GM21381 (cell line): ENCODE results near the gene CEP95.
"Not testable (repeated sequence)": the region's sequence is repeated elsewhere in the genome, so short reads cannot be mapped to it uniquely, and the experiment has no call there.

Experiments
- ATAC-seq: cut with Tn5 transposase; IDR thresholded peaks from one replicate; pipeline ENCODE4 v1.9.1; 2021; ENCODE audit warnings: mild to moderate bottlenecking, moderate library complexity; ENCODE audit not compliant: unreplicated experiment

The CEP95 gene

DNA sequence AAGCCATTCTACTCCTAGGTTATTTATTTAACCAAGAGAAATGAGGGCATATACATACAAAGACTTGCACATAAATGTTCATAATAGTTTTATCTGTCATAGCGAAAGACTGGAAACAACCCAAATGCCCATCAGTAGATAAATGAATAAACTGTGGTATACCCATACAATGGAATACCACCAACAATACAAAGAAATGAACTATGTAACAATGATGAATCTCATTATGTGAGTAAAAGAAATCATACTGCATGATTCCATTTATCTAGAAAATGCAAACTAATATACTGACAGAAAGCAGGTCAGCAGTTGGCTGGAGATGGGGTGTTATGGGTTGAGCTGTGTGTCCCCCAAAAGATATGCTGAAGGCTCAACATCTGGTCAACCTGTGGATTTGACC, 57.3 kb downstream of the CEP95 start:
- ATAC-seq = no peak

DNA sequence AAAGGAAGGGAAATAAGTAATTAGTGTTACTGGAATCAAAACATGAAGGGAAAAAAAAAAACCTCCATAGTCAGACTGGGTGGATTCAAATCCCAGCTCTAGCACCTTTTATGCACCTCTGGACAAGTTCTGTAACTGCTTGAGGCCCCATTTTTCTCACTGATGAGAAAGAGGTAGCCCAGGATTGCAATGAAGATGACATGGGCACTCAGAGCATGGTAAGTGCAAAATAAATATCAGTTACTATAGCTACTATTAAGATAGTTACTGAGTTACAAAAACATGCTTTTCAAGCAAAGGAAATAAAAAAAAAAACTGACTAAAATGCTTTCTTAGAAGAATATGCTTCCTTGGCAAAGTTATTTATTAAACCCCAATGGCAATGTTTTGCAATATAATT, 58.8 kb downstream of the CEP95 start:
- ATAC-seq = no peak

DNA sequence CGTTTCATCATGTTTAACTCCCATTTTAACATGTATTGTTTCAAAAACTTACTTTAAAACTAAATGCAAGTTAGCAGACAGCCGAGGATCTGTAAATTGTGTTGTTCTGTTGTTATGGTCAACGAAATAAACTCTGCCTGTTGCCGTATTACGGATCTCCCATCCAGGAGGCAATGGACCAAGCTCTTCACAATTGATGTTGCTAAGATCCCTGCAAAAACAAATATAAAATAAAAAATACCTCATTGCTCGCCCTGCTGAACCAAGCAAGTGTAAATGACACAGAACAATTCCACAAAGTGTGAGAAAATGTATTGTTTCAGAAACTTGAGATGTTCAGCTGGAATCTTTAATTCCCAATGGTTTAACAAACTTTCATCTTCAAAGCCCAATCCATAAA, 65.0 kb downstream of the CEP95 start:
- ATAC-seq = no peak

DNA sequence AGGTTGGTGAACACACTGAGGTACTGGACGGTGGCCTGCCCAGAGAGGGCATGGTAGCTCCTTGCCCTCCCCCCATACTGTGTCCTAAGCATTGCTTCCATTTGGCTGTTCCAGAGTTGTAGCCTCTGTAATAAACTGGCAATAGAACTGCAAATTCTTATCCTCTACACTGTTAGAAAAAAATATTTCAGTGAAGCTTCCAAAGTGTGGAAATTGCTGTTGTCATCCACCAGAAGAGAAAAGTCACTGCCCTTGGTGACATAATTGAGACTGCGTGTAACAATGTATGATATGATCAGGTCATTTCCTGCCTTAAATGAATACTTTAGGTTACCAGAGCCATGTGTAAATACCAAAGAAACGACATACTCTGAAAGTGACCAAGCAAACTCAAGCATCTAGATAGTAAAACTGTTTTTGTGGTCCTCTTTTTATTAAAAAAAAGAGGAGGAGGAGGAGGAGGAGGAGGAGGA, 65.9 kb downstream of the CEP95 start:
- no peak for ATAC-seq

DNA sequence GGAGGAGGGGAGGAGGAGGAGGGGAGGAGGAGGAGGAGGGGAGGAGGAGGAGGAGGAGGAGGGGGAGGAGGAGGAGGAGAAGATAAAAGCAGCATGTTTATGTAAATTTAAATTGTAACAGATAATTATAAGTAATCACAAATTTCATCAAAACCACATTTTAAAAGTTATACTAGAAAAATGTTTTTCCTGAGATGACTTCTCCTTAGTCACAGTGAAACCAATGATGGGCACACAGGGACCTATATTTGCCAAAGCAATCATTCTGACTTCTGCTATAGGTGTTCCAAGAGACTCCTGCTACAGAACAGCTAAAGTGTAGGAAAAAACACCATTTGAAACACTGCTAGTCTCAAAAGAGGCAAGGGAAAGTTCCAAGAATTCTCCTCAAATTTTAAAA, 66.4 kb downstream of the CEP95 start:
- no peak for ATAC-seq

DNA sequence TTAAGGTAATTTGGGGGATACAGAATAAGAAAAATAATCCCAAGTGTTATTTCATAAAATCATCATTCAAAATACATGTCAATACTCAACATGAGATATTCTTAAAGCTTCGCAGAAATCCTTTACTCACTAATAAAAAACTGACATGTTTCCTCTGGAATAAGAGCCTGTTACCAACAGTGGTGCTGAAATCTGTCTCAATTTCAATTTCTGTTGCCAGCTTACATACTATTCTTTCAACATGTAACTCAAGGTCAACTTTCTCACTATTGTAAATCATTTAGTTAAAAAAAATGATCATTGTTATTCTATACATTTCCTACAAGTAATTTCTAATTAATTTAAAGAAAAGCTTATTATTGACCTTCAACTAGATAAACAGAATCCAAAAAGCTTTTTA, 67.9 kb downstream of the CEP95 start:
- no peak for ATAC-seq

DNA sequence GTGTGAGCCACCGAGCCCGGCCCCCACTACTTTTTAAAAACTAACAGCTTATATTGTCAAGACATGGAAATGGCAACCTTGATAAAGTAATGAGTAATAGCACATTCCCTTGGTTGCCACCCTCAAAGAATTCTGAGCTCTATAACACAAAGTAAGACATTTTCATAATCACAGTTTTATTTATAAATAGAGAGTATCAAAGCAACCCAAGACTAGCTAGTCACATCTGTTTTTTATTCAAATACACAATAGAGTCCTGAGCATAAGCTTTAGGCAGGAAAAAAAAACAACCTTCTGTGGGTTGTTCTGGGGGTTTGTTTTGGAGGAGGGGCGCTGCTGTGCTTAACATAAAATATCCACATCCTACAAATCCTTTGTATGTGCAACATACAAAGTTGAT, 68.7 kb downstream of the CEP95 start:
- ATAC-seq = no peak

DNA sequence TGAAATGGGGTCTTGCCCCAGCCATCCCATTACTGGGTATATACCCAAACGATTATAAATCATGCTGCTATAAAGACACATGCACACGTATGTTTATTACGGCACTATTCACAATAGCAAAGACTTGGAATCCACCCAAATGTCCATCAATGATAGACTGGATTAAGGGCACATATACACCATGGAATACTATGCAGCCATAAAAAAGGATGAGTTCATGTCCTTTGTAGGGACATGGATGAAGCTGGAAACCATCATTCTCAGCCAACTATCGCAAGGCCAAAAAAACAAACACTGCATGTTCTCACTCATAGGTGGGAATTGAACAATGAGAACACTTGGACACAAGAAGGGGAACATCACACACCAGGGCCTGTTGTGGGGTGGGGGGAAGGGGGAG, 70.2 kb downstream of the CEP95 start:
- not testable (repeated sequence) for ATAC-seq

DNA sequence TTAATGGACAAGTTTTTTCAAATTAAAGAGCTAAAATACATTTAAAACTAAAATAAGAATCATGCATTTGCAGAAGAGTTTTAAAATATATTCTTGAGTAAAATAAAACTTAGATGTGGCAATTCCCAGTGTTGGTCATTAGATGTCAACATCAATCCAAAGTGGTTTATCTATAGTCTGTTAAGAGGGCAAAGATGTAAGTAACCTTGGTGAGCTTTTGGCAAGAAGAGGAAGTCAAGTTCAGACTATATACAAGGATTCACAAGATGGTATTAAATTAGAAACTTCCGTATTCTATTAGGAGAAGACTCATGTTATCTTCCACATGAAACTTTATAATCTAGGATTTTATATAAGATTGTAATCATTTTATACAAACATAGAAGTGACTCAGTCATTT, 73.1 kb downstream of the CEP95 start:
- no peak for ATAC-seq

DNA sequence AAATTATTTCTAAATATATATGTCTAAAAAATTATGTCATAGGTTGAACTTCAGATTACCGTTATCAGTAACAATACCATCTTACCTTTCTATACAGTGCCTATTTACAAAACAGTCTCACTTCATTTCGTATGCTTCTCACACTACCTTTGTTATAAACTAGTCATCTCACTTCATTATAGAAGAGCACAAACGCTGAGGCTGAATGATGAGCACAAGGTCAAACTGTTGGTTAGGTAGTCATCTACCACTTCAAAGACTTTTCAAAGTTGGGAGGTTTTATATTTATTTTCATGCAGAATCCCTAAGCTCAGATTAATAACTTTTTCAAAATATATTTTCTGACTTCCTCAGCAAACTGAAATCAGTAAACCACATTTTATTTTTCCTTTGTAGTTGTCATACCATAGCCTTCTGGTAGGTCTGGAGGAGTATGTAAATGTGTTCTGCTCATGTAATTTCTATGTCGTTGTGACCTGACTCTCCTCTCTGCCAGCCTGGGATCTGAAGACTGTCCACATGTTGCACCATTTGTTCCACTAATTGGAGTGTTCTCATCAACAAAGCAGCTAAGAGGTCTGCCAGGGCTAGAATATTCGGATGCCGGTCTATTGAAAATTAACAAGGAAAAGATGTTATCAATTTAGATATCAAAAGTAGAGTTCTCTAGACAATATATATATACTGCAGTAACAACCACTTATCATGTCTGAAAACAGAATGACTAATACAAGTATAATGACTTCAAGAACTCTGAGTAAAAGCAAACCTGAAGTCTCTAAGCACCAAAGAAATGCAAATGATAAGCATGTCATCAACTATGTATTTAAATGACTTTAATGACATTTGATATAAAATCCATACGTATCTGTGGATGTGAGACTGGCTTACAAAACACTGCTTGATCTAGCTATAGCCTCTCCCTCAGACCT, 73.9 kb downstream of the CEP95 start:
- ATAC-seq = no peak

DNA sequence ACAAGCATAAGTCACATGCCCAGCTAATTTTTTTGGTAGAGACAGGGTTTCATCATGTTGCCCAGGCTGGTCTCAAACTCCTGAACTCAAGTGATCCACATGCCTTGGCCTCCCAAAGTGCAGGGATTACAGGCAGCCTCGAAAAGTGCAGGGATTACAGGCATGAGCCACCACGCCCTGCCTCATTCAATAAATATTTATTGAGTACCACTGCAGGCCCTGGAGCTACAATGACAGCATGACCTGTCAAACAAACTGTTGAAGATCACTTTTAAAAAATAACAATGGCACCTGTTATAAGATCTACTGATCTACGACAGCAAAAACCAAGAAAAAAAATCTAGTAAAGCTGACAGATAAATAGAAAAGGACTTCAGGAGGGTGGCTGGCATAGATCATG, 76.3 kb downstream of the CEP95 start:
- no peak for ATAC-seq

DNA sequence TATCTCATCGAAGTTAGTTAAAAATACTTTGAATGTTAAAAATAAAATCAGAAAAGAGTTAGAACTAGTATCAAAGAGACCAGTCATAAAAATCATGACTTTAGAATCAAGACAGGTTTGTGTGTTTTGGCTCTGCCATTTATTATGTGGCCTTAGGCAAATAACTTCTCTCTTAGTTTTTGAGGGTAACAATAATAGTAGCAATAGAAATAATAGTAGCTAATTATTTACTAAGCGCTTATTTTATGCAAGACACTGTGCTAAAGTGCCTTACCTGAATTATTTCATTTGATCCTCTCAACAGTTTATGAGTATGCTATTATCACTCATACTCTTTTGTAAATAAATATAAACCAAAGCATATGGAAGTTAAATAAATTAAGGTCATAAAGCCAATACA, 78.4 kb downstream of the CEP95 start:
- ATAC-seq = no peak
